ENCODE results near the gene NTNG2.
"Not testable (repeated sequence)": the region's sequence is repeated elsewhere in the genome, so short reads cannot be mapped to it uniquely, and the experiment has no call there.

Gene NTNG2, protein sequence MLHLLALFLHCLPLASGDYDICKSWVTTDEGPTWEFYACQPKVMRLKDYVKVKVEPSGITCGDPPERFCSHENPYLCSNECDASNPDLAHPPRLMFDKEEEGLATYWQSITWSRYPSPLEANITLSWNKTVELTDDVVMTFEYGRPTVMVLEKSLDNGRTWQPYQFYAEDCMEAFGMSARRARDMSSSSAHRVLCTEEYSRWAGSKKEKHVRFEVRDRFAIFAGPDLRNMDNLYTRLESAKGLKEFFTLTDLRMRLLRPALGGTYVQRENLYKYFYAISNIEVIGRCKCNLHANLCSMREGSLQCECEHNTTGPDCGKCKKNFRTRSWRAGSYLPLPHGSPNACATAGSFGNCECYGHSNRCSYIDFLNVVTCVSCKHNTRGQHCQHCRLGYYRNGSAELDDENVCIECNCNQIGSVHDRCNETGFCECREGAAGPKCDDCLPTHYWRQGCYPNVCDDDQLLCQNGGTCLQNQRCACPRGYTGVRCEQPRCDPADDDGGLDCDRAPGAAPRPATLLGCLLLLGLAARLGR

DNA sequence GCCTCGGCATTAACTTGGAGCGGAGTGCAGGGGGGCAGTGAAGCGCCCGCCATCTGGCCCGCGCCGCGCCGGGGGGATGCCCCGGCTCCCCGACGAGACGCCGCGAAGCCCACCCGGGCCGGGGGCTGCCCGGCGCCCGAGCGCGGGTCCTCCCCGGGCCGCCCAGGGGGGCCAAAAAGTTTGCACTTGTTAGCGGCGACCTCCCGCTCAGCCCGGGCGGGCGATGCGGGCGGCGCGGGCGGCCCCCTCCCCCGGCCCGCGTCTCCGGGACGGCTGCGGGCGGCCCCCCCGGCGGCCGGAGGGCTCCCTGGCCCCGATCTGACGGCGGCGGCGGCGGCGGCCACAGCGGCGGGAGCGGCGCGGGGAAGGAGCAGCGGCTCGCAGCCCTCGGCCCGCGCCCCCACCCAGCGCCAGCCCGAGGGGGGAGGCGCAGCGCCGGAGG, at the start of gene NTNG2:
NTNG2 (plus strand) TSS at position 316 of the 442 bp plus-strand sequence. CDS start 4,774 bp downstream, outside the sequence.
- no peak for DNase-seq

DNA sequence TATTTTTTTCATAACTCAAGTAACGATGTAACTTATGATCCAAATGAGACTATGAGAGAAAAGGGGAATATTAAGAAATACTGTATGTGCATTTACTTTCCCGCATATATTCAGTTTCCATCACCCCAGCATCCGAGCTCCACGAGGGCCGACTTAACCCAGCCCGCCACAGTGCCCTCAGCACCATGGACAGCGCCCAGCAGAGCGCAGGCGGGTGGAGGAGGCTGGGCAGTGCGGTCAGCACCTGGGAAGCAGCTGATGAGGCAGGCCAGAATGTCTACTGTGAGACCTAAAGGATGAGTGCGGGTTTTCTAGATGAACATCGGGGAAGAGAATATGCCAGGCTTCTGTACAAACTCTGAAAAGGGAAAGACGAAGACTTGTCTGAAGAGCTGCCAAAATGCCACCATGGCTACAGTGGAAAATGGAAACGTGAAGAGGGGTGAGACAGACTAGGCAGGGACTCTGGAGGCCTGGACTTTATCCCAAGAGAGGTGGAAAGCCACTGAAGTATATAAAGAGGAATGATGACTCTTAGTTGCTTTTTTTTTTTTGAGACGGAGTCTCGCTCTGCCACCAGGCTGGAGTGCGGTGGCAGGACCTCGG, 47.7 kb upstream of the NTNG2 start:
- no peak for DNase-seq

DNA sequence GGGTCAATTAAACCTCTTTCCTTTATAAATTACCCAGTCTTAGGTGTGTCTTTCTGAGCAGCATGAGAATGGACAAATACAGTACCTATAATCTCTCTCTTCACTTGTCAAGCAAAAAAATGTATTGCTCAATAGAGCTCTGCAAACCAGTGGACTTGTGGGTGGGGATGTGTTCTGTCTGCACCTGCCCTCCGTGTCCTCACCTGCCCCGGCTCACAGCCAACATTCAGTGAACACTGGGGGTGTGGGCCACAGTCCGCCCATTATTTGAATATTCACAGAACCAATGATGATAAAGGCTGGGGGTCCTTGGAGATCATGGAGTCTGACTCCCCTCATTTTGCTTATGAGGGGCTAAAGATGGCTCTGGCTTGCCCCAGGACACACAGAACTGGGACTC, 45.3 kb upstream of the NTNG2 start:
- DNase-seq = no peak

DNA sequence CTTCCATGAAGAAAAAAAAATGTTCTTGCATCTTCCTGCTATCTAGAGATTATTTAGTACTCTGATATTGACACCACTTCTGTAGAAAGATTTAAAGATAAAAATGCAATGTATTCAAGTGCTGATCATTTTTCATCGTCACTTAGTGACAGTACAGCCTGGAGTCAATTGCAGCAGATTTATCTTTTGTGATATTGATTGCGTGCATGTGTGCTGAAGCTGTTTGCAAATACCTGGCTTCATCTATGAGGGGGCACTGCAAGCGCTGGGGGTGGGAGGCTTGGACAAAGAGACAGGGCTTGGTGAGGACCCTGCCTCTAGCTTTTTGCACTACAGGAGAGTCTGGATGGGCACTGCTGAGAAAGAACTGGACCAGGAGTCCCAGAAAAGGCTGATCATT, 44.2 kb upstream of the NTNG2 start:
- no peak for DNase-seq

DNA sequence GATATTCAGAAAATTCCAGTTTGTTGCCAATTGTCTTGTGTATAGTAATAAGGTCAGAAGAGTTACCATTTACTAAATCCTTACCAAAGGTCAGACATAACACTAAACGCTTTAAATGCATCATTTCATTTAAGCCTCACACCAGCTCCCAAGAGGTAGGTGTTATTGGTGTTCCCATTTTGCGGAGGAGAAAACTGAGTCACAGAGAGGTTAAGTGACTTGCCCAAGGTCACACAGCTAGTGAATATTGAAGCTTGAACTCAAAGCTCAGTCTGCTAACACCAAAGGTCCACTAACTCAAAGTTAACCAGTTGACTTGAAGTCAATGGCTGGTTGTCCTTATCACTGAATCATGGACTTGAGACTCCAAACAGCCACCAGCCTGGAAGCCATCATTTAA, 40.8 kb upstream of the NTNG2 start:
- no peak for DNase-seq

DNA sequence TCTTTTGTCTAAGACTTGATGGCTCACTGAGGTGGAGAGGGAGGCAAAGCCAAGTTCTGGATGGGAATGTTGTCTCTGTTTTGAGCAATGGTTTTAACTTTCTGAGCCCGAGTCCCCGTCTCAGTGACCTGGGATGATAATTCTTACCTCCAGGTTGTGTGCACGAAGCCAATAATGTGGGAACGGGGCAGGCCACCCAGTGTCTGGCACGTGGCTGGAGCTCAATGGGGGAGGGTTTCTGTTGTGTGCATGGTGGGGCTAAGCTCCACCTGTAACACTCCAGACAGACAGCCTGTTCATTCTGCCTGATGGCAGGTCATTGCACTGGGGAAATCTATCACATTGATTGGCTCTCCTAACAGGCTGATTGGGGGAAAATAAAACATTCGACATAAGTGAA, 37.1 kb upstream of the NTNG2 start:
- DNase-seq = no peak

DNA sequence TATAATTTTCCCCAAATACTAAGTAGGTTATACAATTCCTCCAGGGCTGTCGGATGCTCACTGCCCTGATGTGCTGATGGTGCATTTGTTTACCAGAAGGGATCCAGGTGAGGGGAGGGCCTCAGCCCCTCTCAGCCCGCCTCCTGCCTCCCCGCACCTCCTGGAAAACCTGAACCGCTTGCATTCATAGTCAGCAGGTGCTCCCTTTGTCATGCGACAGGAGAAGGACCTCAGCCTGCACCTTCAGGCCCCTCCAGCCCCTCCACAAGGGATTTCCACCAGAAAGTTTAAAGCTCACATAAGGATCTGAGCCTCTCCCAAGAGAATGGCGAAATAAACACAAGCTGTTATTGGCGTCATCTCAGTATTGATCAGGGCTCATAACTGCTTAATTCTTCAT, 36.5 kb upstream of the NTNG2 start:
- no peak for DNase-seq

DNA sequence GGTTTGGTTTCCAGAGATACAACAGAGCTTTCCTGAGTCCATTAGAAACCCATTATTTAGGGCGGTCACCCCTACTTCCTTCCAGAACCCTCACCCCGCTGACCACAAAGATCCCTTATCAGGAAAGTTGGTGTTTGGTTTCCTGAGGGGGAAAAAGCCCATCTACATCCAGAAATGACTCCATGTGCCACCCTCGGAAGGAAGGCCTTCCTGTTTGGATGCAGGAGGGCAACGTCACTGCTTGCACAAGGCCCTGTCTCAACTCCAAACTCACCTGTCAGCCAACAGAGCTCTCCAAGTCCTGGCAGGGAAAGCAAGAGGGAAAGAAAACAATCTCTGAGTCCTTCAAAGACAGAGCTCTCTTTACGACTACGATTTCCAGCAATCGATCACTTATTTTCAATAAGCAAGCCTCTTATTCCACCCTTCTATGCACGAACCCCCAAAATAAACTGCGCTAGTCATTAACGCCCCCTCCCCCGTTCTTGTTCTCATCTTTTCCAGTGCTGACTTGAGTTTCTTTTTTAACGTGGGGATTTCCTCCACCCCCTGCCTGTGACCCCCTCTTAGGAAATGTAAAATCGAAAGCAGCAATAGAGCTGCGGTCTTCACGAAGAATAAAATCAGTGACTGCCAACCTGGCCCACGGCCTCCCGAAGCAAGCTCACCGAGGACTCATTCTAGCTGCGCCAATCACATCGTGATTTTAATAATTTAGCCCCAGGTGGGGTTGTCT, 35.7 kb upstream of the NTNG2 start:
- no peak for DNase-seq

DNA sequence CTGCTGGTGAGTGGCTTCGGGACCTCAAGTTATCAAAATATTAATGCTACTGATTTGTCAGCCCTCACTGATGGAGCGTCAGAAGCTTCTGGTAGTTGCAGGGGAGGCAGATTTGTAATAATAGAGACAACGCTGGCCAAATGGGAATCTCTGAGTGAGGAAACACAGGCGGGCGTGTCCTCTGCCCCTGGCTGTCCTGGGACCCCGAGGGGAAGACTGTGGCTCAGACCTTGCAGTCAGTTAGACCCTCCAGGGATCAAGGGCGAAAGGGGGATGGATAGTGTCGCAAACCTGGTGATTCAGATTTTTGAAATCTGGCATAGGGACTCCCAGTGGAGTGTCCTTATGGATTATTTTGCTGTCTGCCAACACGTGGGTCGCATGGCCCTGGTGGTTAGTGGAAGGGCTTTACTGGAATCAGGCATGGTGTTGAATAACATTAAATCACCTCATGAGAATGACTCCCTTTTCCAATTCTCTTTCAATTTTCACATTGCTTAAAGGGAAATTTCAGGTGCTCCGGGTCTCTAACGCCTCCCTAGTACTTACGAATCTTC, 35.1 kb upstream of the NTNG2 start:
- DNase-seq = no peak

DNA sequence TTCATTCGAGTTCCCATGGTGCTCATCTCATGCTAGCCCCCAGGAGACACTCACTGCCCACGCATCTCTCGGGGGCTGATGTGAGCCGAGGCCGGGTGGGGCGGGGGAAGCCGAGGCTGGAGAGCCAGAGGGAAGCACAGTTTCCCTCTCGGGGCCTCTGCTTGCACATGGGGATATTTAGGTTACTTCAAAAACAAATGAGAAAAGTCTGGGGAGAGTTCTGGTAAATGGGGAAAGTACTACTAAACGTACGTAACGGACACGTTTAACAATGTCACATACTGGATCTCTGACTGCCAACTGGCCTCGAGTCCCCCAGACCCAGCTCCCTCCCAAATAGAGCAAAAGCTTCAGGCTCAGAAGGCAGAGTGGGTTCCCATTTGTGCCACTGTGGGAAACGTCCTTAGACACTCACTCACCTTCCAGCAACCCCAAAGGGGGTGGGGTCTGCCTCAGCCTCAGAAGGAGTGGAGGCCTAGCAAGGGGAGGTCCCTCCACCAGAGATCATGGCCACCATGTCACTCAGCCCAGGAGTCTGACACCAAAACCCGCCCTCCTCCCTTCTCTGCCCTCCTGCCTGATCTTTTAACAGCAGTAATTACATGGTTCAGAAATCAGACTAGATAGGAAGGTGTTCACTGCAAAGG, 33.8 kb upstream of the NTNG2 start:
- DNase-seq = no peak

DNA sequence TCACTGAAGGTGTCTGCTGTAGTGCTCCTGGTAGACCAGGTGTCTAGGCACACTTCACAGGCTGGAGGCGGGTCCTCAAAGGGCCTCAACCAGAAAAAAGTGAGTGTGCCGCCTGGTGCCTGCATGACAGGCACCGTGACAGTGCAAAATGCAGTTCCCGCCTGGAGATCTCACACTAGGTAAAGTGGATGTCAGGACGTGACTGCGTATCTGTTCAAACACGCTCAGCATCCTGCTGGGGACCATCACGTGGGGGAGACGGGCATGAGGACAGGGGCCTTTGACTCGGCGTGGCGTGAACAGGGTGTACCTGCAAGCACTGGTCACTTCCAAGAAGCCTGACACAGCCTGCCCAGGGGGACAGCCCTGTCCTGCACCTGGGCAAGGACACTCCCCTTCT, 32.3 kb upstream of the NTNG2 start:
- DNase-seq = no peak

DNA sequence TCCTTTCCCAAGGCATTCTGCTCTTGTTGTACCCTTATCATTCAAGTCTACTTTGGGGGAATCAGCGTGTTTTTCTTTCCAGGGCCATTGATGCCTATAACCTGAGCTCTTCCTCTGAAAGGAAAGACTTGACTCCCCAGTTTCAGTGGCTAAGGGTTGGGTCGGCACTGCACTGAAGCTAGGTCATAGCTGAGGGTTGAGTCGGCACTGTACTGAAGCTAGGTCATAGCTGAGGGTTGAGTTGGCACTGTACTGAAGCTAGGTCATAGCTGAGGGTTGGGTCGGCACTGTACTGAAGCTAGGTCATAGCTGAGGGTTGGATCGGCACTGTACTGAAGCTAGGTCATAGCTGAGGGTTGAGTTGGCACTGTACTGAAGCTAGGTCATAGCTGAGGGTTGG, 27.8 kb upstream of the NTNG2 start:
- not testable (repeated sequence) for DNase-seq

DNA sequence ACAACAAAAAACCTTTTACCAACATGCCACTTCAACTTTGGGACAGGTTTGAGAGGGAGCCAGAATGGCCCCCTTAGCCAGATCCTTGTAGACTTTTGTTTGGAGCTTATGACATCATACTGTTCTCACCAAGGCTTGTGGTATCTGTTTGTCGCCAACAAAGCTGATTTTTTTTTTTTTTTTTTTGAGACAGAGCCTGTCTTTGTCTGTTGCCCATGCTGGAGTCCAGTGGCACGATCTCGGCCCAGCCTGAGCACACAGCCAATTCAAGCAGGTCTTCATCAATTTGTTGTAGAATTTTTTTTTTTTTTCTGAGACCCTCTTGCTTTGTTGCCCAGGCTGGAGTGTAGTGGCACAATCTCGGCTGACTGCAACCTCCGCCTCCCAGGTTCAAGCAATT, 26.4 kb upstream of the NTNG2 start:
- DNase-seq = no peak

DNA sequence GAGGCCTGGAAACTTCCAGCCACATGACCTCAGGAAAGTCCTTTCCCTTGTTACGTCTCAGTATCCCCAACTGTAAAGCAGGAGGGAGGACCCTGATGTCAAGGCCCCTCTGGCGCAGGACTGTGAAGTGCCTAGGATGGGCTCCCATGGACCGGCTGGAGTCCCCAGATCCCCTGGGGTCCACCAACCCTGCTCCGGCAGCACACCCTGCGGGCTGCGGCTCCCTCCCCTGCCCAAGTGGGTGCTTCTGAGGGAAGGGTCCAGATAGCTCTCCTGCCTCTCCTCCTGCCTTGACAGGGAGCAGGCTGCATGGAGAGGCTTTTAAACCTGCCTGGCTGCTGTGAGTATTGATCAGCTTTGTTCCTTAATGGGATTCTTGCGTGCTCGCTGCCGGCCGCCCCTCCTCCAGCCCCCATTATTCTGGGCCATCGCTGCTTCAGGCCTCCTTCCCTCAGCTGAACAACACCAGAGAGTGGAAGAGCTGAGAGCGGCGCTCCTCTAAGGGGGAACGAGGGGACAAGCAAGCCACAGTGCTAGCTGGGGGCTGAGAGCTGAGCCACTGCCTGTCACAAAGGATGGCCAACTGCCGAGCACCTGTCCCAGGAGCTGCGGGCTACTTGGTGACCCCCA, 25.6 kb upstream of the NTNG2 start:
- DNase-seq = no peak

DNA sequence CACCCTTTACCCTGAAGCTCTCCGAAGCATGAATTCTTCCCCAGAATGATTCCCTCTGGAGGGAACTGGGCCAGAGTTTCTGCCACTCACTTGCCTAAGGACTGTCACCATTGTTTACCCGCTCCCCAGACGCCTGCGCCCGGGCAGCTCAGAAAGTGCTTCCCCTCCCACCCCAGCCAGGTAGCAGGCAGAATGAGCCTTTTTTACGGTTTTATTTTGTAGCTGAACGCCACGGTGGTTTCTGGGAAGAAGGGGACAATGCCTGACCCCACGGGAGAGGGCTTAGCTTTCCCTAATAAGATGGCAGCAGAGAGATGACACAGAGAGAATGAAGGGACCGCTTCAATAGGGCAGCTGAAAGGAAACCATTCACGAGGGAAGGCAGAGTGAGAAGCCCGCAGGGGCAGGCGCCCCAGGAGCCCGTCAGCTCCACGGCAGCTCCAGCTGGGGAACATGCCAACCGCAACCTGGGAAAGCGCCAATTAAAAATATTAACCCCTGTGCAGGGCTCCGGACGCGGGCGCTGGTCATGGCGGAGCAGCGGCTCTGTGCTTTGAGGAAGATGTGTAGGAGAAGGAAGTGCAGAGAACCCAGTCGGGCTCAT, 20.4 kb upstream of the NTNG2 start:
- peak; percentile 56 for DNase-seq

DNA sequence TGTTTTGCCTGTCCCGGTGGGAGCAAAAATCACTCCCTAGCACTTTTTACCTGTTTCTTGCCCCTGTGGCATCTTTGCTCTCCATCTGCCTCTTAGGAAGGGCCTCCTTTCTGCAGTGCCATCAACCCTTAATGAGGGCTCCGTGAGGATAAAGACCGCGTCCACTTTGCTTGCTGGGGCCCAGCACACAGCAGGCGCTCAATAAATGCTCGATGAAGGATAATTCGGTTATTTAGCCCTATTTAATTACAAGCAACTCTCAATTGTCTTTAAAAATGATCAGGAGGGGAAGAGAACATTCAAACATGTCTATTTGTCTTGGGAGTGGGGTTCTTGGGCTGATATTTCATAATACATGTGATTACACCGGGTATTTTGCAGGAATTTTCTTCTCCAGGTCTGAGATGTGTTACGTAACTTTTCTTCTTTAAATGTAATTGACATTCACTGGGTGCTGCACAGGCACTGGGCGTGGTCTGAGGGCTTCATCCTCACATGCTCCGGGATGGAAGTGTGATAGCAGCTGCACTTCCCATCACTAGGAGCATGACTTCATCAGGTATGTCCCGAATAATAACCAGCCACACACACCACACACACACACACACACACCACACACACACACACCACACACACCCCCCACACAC, 19.8 kb upstream of the NTNG2 start:
- DNase-seq = no peak

DNA sequence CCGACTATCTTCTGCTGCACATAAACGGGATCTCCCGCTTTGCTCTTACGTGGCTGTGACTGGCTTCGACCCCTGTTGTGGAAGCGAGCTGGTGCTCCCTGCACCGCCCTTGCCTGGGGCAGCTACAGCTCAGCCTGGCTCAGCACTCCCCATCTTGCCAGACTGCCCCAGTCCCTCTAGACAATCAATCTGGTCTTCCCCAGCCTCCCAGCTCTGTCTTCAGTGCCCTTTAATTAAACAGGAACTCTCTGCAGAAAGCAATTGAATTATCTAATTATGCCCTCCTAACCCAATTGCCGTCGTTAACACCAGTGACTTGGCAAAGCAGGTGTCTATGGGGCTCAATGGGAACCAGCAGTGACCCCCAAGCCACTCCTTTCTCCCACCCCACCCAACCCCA, 18.9 kb upstream of the NTNG2 start:
- DNase-seq = no peak

DNA sequence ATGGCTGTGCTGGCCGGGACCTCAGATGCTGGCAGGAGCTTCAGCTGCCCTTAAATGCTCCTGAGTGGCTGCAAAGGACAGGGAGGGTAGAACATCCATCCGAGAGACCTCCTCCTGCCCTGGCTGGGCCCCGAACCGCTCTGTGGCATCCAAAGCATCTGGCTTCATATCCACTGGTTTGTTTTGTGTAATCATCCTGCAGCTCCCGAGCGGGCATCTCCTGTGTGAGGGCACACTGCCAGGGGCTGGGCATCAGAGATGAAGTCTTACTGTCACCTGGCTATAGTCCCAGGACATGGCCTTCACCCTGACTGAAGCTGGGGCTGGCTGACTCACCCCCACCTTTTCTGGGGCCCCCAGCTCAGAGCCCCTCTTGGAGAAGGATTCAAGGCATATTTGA, 18.5 kb upstream of the NTNG2 start:
- DNase-seq = no peak

DNA sequence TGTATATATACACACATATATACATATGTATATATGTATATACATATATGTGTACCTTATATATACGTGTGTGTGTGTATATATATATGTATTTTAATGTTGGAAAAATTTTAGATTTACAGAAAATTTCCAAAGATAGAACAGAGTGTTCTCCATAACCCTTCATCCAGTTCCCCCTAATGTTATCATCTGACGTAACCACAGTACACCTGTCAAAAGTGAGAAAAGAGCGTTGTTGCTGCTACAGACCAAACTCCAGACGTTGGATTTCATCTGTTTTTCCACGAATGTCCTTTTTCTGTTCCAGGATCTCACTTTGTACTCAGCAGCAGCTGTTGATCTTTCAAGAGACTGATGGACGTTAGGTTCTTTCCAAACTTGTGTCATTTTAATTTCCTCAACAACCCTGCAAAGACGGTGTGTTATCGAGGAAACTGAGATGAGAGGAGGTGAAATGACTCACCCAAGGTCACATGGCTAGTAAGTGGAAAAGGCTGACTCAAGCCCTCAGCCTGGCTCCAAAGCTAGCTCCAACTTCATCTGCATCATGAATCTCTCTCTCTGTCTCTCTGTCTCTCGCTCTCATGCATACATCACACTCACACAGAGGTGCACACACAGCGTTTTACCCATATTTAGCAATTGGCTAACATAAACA, 17.0 kb upstream of the NTNG2 start:
- no peak for DNase-seq

DNA sequence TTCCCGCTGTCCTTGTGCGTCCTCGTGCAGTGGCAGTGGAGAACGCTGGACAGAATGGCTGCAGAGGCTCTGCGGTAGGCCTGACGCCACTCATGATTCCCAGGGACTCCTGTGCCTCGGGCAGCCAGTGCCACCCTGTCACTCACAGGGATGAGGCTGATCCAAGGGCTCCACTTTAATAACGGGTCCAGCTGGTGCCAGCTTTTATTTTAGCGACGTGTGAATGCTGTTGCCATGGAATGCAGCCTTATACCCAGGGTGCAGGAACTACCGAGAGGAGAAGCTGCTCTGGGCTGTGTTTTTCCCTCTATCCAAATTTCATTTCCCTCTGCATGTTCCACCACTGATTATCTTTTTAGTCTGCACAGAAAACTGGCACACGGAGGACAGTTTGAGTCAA, 15.8 kb upstream of the NTNG2 start:
- no peak for DNase-seq

DNA sequence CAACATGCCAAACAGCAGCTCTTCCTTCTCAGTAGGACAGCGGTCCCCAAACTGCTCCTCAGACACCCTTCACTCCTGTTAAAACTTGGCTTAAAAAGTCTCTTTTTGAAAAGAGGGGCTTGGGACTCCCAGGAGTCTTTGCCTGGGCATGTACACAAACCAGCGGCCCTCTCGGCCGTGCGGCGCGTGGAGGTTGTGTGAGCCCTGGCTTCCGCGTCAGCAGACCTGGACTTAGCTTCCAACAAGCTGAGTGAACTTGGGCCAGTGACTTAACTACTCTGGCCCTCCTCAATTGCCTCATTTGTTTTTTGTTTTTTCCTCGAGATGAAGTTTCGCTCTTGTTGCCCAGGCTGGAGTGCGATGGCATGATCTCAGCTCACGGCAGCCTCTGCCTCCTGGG, 15.3 kb upstream of the NTNG2 start:
- DNase-seq = no peak

Data from NCI-H2081 treated with DMSO at 0.1 percent for 48 hours (cell line).